ENCODE results near the gene STK33. TPM values are rescaled to one million over a fixed set of nuclear protein-coding genes. Genes with fewer than 3 reads are reported as not detected.

STK33 gene
- total RNA-seq, 4 donors from 2014 or later: 0.76 TPM; not detected in 3

DNA sequence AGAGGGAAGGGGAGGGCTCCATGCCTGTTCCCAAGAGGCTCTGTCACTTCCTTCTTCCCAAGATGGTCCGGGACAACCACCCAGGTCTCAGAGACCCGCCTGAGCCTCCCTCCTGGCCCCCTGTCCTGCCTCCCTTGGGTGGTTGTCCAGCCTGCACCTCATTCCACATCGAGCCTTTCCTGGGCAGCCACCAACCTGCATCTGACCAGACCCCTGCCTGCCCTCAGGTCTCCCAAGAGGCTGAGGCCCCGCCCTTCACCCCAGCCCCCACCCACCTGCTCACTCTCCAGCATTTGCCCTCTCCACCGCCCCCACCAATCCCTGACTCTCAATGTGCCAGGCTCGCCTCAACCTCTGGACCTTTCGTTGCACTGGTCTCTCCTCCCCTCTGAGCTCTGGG, 232.8 kb downstream of the STK33 start:
- no peaks in the 10 kb centered on the region for H3K4me1 ChIP-seq
- no peaks in the 10 kb centered on the region for H3K27me3 ChIP-seq
- H3K4me3 ChIP-seq: no peak overlapping the region
- H3K27ac ChIP-seq: no peak overlapping the region
- H3K9me3 ChIP-seq: no peaks in the 10 kb centered on the region
- no peaks in the 10 kb centered on the region for H3K36me3 ChIP-seq
- 84% methylated on average over 7 of the region's 7 CpGs for WGBS
- no peak for DNase-seq (ENCODE audit: low spot score in 2 of 2)
- no peak for TF ChIP-seq EP300 (IDR thresholded peaks at IDR 0.05)
- no peak for TF ChIP-seq CTCF (IDR thresholded peaks at IDR 0.05)
- no peak for TF ChIP-seq POLR2AphosphoS5 (IDR thresholded peaks at IDR 0.05)
- TF ChIP-seq POLR2A (IDR thresholded peaks at IDR 0.05): no peak

- TF ChIP-seq POLR2A (IDR thresholded peaks at IDR 0.05) (no peak), POLR2AphosphoS5 (IDR thresholded peaks at IDR 0.05) (no peak), CTCF (IDR thresholded peaks at IDR 0.05) (no peak), EP300 (IDR thresholded peaks at IDR 0.05) (no peak)
- WGBS: 80% methylated on average over 9 of the region's 9 CpGs
- no peak overlapping the region for H3K27ac ChIP-seq
Observed at GRCh38 chr11:8360086-8360828, 233.8 kb downstream of the STK33 start.

DNA sequence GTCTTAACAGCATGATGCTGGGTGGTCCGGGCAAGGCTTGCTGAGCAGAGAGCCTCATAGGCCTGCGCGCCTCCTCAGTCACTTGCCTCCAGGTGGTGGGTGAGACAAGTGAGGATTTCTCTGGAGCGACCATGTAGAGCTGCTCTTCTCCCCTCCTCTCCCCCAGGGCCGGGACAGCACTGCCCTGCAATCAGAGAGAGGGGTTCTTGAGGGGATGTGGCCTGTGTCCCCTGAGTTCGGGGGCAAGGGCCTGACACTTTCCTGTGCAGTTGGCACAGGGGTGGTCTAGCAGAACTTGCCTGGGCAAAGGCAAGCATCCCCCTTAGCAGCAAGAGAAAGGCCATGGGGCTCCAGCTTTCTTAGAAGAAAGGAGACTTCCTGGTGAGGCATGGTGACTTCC, 234.5 kb downstream of the STK33 start:
- DNase-seq (ENCODE audit: low spot score in 2 of 2): no peak
- Histone ChIP-seq H3K4me1 (peaks cover 6% of the 10 kb centered on the region), H3K9me3 (no peaks in the 10 kb centered on the region), H3K36me3 (no peaks in the 10 kb centered on the region), H3K27ac (no peak overlapping the region), H3K27me3 (peaks cover 4% of the 10 kb centered on the region), H3K4me3 (no peak overlapping the region)
- TF ChIP-seq POLR2A (IDR thresholded peaks at IDR 0.05): no peak
- WGBS: 91% methylated on average over 6 of the region's 6 CpGs

More at GRCh38 chr11:8360086-8360828, 233.8 kb downstream of the STK33 start:
- Histone ChIP-seq H3K9me3 (no peaks in the 10 kb centered on the region), H3K4me3 (no peak overlapping the region), H3K4me1 (no peaks in the 10 kb centered on the region), H3K36me3 (no peaks in the 10 kb centered on the region), H3K27me3 (no peaks in the 10 kb centered on the region)
- DNase-seq (ENCODE audit: low spot score in 2 of 2): no peak

DNA sequence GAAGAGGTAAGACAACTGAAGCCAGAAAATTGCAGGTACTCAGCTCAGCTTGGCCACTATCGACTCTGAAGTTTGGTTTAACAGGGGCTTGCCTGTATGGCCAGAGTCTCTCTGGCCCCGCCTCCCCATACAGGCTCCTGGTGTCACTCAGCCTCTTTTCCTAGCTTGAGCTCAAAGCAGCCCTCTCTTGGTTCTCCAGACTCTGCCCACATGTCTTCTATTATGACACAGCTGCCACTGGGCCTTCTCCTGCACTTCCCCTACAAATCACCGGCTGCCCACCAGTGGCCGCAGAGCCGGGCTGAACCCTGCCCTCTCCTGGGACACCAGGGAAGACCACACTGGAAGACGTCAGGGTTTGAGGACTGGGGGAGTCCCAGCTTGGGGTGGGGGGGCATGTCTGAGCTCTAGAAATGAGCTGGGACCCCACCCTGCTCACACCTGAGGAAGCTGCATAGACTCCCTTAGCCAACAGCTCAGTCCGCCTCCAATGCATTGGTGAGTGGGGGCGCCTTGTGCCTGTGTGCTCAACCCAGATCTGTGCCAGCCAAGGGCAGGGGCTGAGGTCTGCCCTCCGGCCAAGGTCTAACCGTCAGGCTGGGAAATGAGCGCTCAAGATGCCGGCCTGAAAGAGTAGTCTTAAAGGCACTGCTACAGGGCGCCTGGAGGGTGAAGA, 236.0 kb downstream of the STK33 start:
- H3K4me3 ChIP-seq: no peak overlapping the region
- H3K27me3 ChIP-seq: peaks cover 6% of the 10 kb centered on the region
- 88% methylated on average over 4 of the region's 13 CpGs for WGBS
- no peak for DNase-seq (ENCODE audit: low spot score in 2 of 2)
- H3K4me1 ChIP-seq: peaks cover 8% of the 10 kb centered on the region
- no peaks in the 10 kb centered on the region for H3K9me3 ChIP-seq
- TF ChIP-seq POLR2AphosphoS5 (IDR thresholded peaks at IDR 0.05) (no peak), EP300 (IDR thresholded peaks at IDR 0.05) (no peak), CTCF (IDR thresholded peaks at IDR 0.05) (no peak), POLR2A (IDR thresholded peaks at IDR 0.05) (no peak)
- H3K36me3 ChIP-seq: no peaks in the 10 kb centered on the region
- no peak overlapping the region for H3K27ac ChIP-seq

DNA sequence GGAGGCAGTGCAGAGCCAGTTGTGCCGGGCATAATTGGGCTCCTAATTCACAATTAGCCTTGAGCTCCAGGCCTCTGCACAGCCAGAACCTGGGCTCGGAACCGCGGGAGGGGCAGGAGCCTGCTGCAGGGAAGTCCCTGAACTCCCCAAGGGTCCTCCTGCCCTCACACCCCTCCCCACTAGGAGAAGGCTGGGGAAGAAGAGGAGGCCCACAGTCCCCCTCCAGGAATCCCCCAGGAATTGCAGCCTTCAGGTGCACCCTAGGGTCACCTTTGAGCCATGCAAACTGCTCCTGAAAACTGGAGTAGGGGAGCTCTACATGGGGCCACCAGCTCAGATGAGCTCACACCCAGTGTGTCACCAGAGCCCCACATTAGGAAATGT, 236.5 kb downstream of the STK33 start:
- 90% methylated on average over 4 of the region's 4 CpGs for WGBS

More for the DNA sequence above, 236.5 kb downstream of the STK33 start:
- H3K4me3 ChIP-seq: no peak overlapping the region
- H3K9me3 ChIP-seq: no peaks in the 10 kb centered on the region
- no peaks in the 10 kb centered on the region for H3K36me3 ChIP-seq
- TF ChIP-seq EP300 (IDR thresholded peaks at IDR 0.05) (no peak), POLR2AphosphoS5 (IDR thresholded peaks at IDR 0.05) (no peak), CTCF (IDR thresholded peaks at IDR 0.05) (no peak), POLR2A (IDR thresholded peaks at IDR 0.05) (no peak)
- peaks cover 6% of the 10 kb centered on the region for H3K27me3 ChIP-seq
- H3K4me1 ChIP-seq: peaks cover 8% of the 10 kb centered on the region
- no peak for DNase-seq (ENCODE audit: low spot score in 2 of 2)
- H3K27ac ChIP-seq: no peak overlapping the region
